Vagina (tissue), 2 donors: ENCODE data around the gene OGT. TPM values are rescaled to one million over a fixed set of nuclear protein-coding genes. Genes with fewer than 3 reads are reported as not detected.

Experiments used
- DNase-seq, 2 donors: peaks; one replicate each; pipeline ENCODE4 v3.0.0-alpha.2; 2017; ENCODE audit errors: extremely low spot score in 2 of 2
- H3K27ac ChIP-seq: fragments of 200-600 bp; sonication (generic); one replicate; pipeline ENCODE4 v1.5.1; 2019
- H3K27me3 ChIP-seq: fragments of 200-600 bp; sonication (generic); one replicate; pipeline ENCODE4 v1.5.1; 2019
- H3K36me3 ChIP-seq, 2 donors: fragments of 200-600 bp; sonication (generic); one replicate each; pipeline ENCODE4 v1.5.1; 2017 to 2019
- H3K4me1 ChIP-seq: fragments of 200-600 bp; sonication (generic); one replicate; pipeline ENCODE4 v1.5.1; 2019
- H3K4me3 ChIP-seq, 2 donors: fragments of 200-600 bp; sonication (generic); 1 replicate in 1 of 2; 2 replicates in 1 of 2; pipeline ENCODE4 v1.5.1; 2016 to 2019
- H3K9me3 ChIP-seq: fragments of 200-600 bp; sonication (generic); one replicate; pipeline ENCODE4 v1.5.1; 2019
- CTCF ChIP-seq, 3 experiments: fragments of 450-650 bp in 2 of 3; fragments of 200-600 bp in 1 of 3; sonication (generic) in 1 of 3; IDR thresholded peaks; one replicate each; pipeline ENCODE4 v1.5.1; 2017 to 2019; ENCODE audit warnings: antibody characterized with exemption in 3 of 3, mild to moderate bottlenecking in 2 of 3, moderate library complexity in 2 of 3
- POLR2A ChIP-seq, 2 donors: fragments of 450-650 bp; IDR thresholded peaks; one replicate each; pipeline ENCODE4 v1.6.1; 2017; ENCODE audit warnings: antibody characterized with exemption in 2 of 2, mild to moderate bottlenecking in 2 of 2, moderate library complexity in 2 of 2
- POLR2AphosphoS5 ChIP-seq, 2 donors: sonication (generic); formaldehyde crosslinking; IDR thresholded peaks; one replicate each; pipeline ENCODE4 v1.9.0; 2017; ENCODE audit warnings: antibody characterized with exemption in 2 of 2, mild to moderate bottlenecking in 2 of 2, low read depth in 1 of 2; ENCODE audit not compliant: insufficient read depth in 1 of 2
- intact Hi-C: fragments of 100-400 bp; cut with DNase I; formaldehyde crosslinking; loops from one replicate; pipeline ENCODE4 v1.15.1; 2023
- small RNA-seq: library from RNA; depleted of rRNA; stranded (forward); fragments of <200 nt; gene quantifications from one replicate; pipeline ENCODE3, GENCODE V24; 2016
- total RNA-seq: library from RNA; depleted of rRNA; stranded (reverse); fragments of >200 nt; gene quantifications from one replicate; pipeline ENCODE4 v1.2.3, GENCODE V29; 2016

Gene OGT
- total RNA-seq, 1 donor from 2014 or later, result 173 TPM

- Histone ChIP-seq H3K4me3 (no peak overlapping the region), H3K27me3 (no peaks in the 10 kb centered on the region), H3K9me3 (no peaks in the 10 kb centered on the region), H3K4me1 (peaks cover 22% of the 10 kb centered on the region), H3K27ac (no peak overlapping the region), H3K36me3 (no peaks in the 10 kb centered on the region)
- no peak for DNase-seq
- intact Hi-C loops, result no loop called here
- TF ChIP-seq POLR2A (IDR thresholded peaks at IDR 0.05) (no peak), POLR2AphosphoS5 (IDR thresholded peaks at IDR 0.05; ENCODE audit: insufficient read depth in 1 of 2, low read depth in 1 of 2) (no peak), CTCF (IDR thresholded peaks at IDR 0.05) (no peak)
Observed at GRCh38 chrX:71625471-71625870, 92.6 kb downstream of the OGT start.

Small RNAs within 50 kb of the gene (small RNA-seq; reads per million reads assigned to genes)
- not detected for gene RF00019

Other genes with a start within 250 kb of the OGT start
- 171 TPM for gene NONO, start 249.5 kb upstream of the OGT start, total RNA-seq
- gene ITGB1BP2, start 231.4 kb upstream of the OGT start, total RNA-seq, result 1.7 TPM
- 49.8 TPM for gene TAF1, start 166.7 kb upstream of the OGT start, total RNA-seq
- 9.1 TPM for gene GCNA, start 45.3 kb downstream of the OGT start, total RNA-seq
- gene CXCR3, start 85.4 kb downstream of the OGT start, total RNA-seq, result not detected
- not detected for gene CXorf49, start 185.2 kb downstream of the OGT start, total RNA-seq
- not detected for gene CXorf49B, start 230.2 kb downstream of the OGT start, total RNA-seq